Measurements from ENCODE around the gene SLC24A3.

SLC24A3 gene

DNA sequence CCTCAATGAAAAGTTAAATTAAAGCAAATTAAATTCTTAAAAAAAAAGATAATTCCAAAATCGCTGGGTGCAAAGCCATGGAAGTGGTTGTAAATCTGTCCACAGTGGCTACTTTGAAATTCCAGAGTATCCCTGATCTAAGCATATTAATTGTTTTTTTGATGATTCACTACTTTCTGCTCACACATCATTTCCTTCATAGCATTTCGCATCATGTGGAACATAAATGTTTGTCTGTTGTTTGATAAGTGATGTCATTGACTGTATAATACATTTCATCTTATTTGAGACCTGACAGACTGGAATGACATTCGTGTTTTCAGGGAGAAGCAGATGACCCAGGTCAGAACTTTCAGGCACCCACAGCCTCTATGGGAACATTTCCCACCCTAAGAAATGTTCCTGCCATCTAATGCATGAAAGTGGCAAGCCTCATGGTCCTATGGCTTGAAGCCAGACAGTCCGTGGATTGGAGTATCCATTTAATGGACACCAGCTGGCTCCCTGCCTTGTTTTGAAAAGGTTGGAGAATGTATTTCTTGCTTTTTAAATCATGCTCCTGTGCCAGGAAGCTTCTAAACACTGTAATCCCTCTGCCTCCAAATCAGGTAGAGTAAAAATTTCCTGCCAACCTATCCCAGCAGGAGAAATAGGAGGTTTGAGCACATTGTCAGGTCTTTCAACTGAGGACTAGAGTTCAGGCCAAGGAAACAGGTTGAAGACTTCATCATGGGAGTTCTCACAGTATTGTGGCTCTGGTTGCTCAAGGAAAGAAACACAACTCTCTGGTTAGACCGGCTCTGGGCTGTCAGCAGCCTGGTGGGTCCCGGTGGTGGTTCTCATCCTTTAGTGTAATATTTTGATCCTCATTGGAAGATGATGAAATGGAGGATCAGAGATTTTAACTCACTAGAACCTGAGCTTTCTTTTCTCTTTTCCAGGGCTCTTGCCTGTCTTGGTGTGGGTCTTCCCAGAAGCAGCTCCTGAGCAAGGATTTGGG, 157.9 kb downstream of the SLC24A3 start:
- Histone ChIP-seq H3K4me3 (replicated peaks; ENCODE audit: low read depth, low read length) (no peak overlapping the region), H3K27me3 (replicated peaks; ENCODE audit: control insufficient read depth, insufficient read depth, low read length) (no peaks in the 10 kb centered on the region), H3K36me3 (ENCODE audit: control insufficient read depth, insufficient read depth, low read length) (no peaks in the 10 kb centered on the region)
- TF ChIP-seq, protein P1, sequence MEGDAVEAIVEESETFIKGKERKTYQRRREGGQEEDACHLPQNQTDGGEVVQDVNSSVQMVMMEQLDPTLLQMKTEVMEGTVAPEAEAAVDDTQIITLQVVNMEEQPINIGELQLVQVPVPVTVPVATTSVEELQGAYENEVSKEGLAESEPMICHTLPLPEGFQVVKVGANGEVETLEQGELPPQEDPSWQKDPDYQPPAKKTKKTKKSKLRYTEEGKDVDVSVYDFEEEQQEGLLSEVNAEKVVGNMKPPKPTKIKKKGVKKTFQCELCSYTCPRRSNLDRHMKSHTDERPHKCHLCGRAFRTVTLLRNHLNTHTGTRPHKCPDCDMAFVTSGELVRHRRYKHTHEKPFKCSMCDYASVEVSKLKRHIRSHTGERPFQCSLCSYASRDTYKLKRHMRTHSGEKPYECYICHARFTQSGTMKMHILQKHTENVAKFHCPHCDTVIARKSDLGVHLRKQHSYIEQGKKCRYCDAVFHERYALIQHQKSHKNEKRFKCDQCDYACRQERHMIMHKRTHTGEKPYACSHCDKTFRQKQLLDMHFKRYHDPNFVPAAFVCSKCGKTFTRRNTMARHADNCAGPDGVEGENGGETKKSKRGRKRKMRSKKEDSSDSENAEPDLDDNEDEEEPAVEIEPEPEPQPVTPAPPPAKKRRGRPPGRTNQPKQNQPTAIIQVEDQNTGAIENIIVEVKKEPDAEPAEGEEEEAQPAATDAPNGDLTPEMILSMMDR (IDR thresholded peaks at IDR 0.05; ENCODE audit: insufficient read depth, low read length, poor library complexity, severe bottlenecking): no peak
- DNase-seq (ENCODE audit: extremely low read depth, insufficient read length): no peak

DNA sequence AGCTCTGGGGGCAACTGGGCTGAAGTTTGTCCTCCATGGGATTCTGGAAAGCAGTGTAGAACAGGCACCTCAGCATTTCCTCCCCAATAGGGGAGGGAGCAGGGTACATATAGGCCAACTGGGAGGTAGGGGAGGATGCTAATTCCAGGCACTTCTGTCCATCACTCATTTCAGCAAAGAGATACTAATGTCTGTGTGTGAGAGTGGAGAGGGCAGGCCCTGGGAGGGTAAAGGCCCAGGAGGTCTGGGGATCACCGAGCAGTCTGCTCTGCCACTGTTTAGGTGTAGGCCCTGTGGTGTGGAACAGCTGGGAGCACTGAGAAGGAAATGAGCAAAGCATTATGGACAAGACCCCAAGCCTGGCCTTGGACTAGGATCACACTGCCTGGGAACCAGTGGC, 158.7 kb downstream of the SLC24A3 start:
- TF ChIP-seq, protein P1 (IDR thresholded peaks at IDR 0.05; ENCODE audit: insufficient read depth, low read length, poor library complexity, severe bottlenecking): no peak
- H3K27me3 ChIP-seq (replicated peaks; ENCODE audit: control insufficient read depth, insufficient read depth, low read length): no peaks in the 10 kb centered on the region

DNA sequence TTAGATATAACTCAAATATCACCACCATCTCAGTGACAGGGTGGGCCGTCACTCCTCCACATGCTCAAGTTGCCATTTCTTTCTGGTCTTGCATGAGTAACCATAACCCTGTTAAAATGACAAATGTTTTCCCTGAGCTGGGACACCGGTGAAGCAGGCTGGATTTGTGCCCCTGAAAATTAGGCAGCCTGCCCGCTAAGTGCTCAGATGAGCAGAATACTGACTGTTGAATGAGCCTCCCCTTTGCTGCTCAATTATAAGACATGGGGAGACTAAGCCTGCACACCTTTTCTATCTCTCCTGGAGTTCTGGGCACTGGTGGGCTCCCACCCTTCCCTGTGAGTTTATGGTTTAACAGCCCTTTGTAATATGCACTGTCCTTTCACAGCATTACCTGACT, 161.8 kb downstream of the SLC24A3 start:
- Histone ChIP-seq H3K27me3 (replicated peaks; ENCODE audit: control insufficient read depth, insufficient read depth, low read length) (no peaks in the 10 kb centered on the region), H3K4me3 (replicated peaks; ENCODE audit: low read depth, low read length) (no peak overlapping the region), H3K36me3 (ENCODE audit: control insufficient read depth, insufficient read depth, low read length) (no peaks in the 10 kb centered on the region)
- TF ChIP-seq, protein P1 (IDR thresholded peaks at IDR 0.05; ENCODE audit: insufficient read depth, low read length, poor library complexity, severe bottlenecking): no peak
- no peak for DNase-seq (ENCODE audit: extremely low read depth, insufficient read length)

More for the DNA sequence above, 158.7 kb downstream of the SLC24A3 start:
- no peak for DNase-seq (ENCODE audit: extremely low read depth, insufficient read length)
- no peak overlapping the region for H3K4me3 ChIP-seq (replicated peaks; ENCODE audit: low read depth, low read length)
- no peaks in the 10 kb centered on the region for H3K36me3 ChIP-seq (ENCODE audit: control insufficient read depth, insufficient read depth, low read length)

DNA sequence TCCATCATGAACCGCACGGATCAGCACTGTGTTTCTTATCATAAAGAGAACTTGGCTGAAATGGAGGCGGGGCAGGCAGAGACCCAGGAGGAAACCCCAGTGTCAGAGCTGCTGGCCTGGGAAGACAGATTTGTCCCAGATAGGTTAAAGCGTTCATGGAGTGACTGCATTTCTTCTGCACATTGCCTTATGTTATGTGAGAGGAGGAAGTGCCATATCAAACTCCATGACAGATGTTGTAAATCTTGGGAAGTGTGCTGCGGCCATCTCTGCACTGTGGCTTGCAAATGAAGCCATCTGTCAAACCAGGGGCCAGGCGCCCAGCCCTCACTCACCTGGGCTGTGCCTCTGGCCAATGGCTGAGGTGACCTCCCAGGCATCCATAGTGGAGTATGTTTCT, 163.0 kb downstream of the SLC24A3 start:
- Histone ChIP-seq H3K27me3 (replicated peaks; ENCODE audit: control insufficient read depth, insufficient read depth, low read length) (no peaks in the 10 kb centered on the region), H3K36me3 (ENCODE audit: control insufficient read depth, insufficient read depth, low read length) (no peaks in the 10 kb centered on the region), H3K4me3 (replicated peaks; ENCODE audit: low read depth, low read length) (no peak overlapping the region)
- no peak for DNase-seq (ENCODE audit: extremely low read depth, insufficient read length)
- TF ChIP-seq, protein P1 (IDR thresholded peaks at IDR 0.05; ENCODE audit: insufficient read depth, low read length, poor library complexity, severe bottlenecking): no peak

DNA sequence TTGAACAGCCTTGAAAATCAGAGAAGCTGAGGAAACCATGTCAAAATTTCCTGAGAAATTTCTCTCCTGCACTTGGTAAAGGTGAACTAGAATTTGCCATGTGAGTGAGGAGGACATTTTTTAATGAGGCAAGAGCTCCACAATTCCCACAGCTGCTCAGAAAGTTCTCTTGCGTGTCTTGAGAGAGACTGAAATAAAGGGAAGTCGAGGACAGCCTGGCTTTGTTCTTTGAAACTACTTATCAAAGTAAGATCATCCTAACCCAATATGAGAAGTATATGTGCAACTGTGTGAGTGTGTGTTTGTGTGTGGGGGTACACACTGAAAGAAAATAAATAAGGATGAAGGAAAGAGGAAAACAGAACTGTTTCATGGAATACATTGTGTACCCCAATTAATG, 163.4 kb downstream of the SLC24A3 start:
- Histone ChIP-seq H3K4me3 (replicated peaks; ENCODE audit: low read depth, low read length) (no peak overlapping the region), H3K27me3 (replicated peaks; ENCODE audit: control insufficient read depth, insufficient read depth, low read length) (no peaks in the 10 kb centered on the region), H3K36me3 (ENCODE audit: control insufficient read depth, insufficient read depth, low read length) (no peaks in the 10 kb centered on the region)
- TF ChIP-seq, protein P1 (IDR thresholded peaks at IDR 0.05; ENCODE audit: insufficient read depth, low read length, poor library complexity, severe bottlenecking): no peak
- no peak for DNase-seq (ENCODE audit: extremely low read depth, insufficient read length)
